ENCODE data around the gene BST1.

- TF ChIP-seq, protein P1, sequence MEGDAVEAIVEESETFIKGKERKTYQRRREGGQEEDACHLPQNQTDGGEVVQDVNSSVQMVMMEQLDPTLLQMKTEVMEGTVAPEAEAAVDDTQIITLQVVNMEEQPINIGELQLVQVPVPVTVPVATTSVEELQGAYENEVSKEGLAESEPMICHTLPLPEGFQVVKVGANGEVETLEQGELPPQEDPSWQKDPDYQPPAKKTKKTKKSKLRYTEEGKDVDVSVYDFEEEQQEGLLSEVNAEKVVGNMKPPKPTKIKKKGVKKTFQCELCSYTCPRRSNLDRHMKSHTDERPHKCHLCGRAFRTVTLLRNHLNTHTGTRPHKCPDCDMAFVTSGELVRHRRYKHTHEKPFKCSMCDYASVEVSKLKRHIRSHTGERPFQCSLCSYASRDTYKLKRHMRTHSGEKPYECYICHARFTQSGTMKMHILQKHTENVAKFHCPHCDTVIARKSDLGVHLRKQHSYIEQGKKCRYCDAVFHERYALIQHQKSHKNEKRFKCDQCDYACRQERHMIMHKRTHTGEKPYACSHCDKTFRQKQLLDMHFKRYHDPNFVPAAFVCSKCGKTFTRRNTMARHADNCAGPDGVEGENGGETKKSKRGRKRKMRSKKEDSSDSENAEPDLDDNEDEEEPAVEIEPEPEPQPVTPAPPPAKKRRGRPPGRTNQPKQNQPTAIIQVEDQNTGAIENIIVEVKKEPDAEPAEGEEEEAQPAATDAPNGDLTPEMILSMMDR (IDR thresholded peaks at IDR 0.05; ENCODE audit: insufficient read depth, low read length, poor library complexity, severe bottlenecking): no peak
- TF ChIP-seq EZH2phosphoT487 (conservative IDR thresholded peaks at IDR 0.05; ENCODE audit: low read length): no peak
Observed at GRCh38 chr4:15684498-15684897, 18.4 kb upstream of the BST1 start.
